GM21825 (cell line): ENCODE measurements around the gene AUTS2.

ENCODE experiments used
- ATAC-seq: cut with Tn5 transposase; IDR thresholded peaks from one replicate; pipeline ENCODE4 v1.9.1; 2021; ENCODE audit warnings: mild to moderate bottlenecking, moderate library complexity; ENCODE audit not compliant: unreplicated experiment

AUTS2 gene

DNA sequence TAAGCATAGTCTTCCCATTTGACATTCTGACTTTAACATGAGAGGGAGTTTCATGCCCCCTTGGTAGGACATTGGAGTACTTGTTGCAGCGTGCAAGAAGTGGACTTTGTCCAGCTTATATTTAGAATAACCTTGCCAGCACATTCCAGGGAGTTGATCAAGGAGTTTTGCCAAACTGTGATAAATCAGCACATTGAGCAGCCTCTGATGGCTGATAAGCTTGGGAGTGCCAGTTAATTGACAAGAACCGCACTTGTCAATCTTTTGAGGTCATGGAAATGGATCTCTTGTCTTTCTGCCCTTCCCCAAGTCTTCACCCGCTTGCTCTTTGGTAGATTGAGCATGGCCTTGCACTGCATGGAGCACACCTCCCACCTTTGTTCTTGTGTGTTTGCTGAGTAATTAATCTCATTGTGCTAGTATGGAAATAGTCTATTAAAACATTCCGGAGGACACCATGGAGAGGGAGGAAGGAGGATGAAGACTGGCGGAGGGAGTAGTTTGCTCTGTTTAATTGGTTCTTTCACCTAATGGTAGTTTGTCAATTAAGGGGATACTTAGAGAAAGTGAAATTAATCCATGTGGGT is 865.2 kb downstream of the AUTS2 start:
- no peak for ATAC-seq

DNA sequence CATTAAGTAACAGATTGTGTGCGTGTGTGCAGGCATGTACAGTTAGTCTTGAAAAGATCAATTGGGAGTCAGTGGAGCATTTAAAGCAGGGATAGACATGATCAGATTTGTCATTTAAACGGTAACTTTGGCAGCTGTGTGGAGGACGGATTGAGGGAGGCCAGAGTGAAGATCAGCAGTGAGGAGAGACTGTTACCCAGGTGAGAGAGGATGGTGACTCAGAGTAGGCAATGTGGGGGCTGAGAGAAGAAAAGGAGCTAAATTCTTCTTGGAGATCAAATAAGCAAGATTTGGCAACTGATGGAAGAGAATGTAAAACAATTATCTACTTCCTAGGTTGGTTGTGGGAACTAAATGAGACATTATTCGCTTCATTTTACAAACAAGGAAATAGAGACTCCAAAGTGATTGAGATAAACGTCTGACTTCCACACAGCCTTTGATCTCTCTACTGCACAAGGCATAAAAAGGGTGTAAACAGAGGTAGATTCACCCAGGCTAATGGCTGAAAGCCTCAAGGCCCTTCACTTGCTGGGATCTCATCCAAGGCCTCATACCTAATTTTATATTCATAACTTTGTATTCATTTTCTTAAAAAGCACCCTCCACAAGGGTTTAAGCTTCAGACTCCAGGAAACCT is 868.6 kb downstream of the AUTS2 start:
- ATAC-seq, result no peak

DNA sequence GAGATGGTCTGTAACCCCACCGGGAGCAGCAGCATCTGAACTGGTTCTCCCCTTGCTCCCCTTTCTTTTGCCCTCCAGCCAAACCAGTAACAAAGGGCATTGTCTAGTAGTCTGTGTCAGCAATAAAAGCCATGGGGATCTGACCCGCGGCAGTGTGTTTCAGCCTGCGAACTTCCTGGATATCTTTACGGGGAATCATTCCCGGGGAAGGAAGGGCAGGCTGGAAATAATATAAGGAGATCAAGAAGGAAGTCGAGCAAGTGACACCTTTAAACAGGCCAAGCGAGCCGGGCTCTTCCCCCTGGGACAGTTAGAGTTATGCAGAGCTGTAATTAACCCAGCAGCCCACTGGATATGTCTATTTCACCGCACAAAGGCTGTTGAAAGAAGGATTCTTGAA is 872.5 kb downstream of the AUTS2 start:
- ATAC-seq, result no peak

DNA sequence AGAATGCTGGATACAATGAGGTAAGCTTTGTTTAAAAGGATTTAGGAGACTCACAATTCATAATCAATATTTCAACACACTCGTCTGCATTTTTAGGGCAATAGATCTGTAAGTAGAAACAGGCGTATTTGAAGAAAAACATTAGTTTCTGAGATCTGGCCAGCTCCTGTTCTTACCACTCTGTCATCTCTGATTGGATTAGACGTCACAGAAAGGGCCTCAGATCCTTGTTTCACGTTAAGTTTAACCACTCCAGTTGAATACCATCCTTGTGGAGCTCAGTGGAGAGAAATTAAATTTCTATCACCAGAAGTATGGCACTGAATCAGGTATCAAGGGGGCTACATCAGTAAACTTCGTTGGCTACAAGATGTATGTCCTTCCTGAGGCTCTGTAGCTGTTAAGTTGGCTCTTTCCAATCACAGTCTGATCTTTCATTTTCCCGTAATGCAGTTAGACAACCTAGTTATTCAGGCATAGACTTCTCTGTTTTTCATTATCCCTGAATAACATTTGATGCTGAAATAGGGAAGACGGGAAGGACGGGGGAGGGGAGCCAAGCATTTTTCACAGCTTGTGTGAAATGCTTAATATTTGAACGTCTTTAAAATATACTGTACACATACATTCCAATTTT is 874.4 kb downstream of the AUTS2 start:
- ATAC-seq, result no peak

DNA sequence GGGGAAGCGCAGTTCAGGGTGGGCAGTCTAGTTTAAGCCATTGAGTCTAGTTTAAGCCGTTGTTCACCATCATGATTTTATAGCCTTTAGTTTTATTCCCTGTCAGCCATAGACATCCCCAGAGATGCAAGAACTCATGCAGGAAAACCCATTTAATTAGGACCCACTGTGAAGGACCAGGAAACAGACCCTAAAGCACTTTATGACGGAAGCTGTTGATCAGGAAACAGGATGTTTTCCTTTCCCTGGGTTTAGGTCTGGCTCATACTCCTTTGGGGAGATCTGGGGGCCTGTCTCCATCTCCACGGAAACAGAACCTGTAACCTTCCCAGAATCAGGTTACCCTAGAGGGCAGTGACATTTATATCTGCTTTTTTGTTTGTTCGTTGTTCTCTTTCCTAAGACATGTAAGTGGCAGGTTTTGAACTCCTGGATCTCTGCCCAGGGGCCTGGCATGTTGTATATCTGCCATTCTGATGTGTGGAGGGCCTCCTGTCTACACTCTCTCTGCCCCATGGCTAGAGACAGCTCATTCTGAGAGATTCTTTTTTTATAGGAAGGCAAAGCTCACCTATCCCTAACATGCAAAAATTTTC is 876.5 kb downstream of the AUTS2 start:
- no peak for ATAC-seq

DNA sequence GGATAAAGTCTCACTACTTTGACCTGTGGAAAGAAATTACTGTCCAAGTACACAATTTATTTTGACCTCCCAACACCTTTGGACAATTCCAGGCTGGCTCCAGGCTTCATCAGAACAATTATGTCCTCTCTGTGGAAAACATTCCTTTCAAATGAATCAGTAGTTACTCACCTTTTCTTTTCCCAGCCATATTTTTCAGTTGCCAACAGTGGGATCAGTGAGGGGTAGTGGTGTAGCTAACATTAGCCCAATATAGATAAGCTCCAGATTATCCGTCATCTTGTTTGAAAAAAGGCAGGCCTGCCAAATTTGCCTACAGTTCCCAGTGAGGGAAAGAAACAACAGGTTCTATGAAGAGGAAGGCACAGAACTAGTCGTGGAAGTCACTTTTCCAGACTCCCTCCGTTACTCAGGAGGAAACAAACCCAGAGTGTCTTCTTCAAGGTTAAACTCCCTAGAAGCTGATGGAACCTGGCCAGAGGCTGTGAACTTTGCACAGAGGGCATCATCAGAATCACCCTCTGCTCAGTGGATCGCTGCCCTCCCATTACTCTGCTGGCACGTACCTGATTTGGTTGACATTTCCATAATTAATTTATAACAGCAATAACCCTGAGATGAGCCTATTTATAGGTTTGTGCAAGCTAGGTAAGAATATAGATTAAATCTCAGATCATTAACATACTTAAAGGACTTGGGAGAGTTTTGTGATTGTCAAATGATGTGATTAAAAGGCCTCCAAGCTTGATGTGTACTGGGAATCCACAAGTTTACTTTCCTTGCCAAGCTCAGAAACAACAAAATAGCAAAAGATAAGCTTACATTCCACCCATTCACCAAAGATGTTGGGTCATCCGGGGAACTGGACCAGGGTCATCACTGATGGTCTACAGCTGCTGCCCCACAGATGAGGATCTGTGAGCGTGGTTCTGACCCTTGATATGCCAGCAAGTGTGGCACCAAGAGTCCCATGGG is 879.0 kb downstream of the AUTS2 start:
- no peak for ATAC-seq

DNA sequence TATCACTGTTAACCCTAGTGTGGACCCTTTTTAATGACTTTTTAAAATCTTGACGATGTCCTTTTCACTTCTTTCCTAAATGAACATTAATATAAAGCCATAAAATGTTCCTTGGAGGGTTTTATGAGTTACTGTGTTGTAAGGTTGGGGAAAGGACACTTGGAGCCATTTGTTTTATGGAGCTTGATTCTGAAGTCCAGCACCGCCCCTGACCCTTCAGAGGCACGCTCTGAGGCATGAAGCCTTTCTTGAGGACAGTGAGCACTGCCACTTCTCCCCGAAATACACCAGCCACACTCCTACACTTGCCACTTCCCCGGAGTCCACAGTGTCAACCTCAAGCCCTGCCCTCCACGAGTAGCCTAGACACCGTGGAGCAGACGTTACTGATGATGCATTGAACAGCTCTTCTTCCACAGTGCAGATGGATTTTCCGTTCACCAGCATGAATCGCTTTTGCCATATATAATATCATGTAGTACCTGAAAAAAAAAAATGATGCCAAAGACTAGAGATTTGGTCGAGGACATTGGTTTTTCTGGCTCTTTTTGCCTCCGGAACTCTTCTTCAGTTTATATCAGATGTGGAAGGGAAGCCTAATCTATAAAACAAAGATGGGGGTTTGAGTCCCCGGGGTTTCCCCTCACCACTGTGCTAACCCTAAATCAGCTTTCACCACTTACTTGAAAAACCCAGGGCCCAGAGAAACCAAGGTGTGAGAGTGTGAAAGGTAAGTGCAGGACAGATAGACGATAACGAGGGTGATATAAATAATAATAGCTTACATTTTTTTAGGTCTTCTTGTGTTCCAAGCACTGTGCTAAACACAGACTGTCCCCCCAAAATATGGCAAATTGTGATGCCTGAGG is 881.1 kb downstream of the AUTS2 start:
- ATAC-seq, result no peak

DNA sequence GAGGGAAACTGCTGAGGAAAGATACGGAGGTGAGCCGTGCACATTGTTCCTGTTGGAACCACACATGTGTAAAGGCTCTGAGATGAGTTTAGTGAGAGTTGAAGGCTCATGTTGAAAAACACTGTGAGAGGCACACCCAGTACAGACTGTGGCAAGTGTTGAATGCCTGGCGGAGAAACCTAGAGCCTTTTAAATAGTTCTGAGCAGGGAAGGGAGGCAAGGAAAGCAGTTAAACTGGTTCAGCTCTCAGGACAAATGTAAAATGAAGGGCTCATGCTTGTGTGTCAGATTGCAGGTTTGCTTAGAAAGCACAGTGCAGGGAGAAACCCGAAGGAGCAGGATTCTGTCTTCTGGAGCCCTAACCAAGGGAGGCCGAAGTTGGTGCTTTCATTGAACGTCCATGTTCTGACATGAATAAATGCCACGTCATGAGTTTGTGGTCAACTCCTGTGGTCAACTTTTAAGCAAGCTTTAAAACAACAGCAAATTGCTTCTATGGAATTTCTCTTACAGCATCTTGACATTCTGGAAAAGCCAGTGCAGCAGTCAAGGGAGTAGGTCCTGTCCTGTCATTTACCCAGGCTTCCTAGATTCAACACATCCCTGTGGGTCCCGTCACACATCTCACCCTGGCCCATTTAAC is 882.8 kb downstream of the AUTS2 start:
- no peak for ATAC-seq

DNA sequence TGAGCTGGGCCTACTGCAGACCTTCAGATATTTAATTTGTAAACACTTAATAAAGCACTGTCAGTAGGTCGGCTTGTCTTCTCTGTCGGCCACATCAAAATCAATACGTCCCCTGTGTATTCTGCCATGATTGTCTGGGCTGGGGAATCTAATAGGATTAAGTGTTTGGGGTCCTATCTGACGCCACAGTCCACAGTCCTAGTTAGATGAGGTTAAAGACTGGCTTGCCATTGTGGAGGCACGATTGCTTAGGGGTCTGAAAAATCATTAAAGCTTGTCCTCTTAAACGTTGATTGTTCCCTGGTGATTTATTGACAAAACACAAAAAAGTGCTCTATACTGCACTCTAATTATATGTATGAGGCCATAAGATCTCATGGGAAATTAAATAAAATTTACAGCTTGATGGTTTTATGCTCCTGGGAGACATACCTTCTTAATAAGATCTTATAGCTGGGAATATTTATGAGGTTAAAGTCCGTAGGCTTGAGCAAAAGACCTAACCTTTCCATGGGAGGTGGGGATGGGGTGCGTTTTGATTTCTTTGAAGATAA is 883.4 kb downstream of the AUTS2 start:
- no peak for ATAC-seq

DNA sequence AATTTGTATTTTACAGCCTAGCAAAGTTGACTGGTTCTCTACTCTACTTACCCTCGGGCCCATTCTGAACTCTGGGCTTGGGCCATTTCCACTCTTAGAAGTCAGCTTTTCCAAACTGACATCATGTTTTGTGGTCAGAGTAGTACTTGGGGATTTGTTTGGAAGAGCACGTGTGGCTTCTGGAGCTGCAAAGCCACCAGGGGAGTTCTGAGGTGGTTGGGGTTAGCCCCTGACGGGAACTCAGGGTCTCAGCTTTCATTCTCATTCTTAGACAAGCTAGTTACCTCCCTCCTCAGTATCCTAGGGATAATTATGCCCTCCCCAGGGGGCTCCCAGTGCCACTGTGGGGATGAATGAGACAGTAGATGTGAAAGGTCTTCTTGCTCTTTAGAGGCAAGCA is 886.0 kb downstream of the AUTS2 start:
- ATAC-seq, result no peak

DNA sequence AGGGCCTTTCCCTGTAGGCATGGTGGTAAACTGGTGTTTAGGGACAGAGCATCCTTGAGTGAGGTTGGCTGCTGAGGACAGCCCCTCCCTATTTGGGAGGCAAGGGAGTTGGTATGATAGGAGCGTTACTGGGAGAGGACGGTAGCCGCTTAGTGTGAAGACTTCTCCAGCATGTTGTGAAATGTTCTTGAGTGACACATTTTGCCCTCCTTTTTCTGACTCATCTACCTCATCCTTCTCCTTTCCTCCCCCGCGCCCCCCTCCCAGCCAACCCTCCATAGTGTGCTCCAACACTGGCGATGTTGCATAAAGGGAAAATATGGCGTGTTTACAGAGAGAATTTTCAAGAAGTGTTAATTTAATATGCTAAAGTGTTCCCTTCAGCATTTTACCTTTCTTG is 888.7 kb downstream of the AUTS2 start:
- no peak for ATAC-seq

DNA sequence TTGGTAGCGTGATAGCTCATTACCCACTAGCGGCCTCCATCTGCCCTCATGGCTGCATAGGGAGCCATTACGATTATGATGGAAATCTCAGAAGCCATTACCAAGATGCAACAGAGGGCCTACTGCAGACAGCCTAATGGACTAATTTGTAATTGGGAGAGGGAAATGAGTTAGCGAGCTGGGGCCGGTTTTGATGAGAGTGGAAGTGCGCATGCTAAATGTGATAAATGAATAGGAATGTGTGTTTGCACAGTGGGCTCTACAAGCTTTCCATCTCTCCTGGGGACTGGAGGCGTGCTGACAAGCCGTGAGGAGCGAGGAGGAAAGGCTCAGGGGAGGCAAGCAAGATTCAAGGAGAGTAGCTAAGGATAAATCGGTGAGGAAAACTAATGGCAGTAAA is 889.2 kb downstream of the AUTS2 start:
- no peak for ATAC-seq

DNA sequence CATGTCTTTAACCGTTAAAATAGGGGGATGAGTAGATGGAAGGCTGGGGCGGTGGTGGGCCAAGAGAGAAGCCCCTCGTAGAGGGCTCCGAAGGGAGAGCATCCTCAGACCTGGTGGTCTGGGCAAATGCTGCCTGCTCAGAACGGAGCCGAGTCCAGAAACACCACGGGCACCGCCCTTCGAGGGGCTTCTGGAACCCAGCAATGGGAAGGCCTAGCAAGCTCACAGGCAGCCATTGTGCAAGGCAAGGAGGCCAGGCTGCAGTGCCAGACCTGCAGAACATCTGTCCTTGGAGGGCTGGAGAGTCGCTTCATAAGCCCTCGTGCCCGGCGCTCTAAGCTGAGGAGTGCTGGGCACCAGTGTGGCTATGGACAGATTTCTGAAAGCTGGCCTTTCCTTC is 889.6 kb downstream of the AUTS2 start:
- no peak for ATAC-seq

DNA sequence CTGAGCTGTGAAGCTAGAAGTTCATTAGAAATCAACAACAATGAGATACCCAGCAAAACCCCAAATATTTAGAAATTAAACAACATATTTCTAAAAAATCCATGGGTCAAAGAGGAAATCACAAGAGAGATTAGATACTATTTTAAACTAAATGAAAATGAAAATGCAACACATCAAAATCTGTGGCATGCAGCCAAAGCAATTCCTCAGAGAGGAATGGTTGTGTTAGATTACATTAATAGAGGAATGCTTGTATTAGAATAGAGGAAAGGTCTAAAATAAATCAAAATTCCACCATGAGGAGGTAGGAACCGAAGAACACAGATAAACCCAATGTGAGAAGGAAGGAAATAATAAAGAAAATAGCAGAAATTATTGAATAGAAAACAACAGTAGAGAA is 891.5 kb downstream of the AUTS2 start:
- ATAC-seq, result no peak

DNA sequence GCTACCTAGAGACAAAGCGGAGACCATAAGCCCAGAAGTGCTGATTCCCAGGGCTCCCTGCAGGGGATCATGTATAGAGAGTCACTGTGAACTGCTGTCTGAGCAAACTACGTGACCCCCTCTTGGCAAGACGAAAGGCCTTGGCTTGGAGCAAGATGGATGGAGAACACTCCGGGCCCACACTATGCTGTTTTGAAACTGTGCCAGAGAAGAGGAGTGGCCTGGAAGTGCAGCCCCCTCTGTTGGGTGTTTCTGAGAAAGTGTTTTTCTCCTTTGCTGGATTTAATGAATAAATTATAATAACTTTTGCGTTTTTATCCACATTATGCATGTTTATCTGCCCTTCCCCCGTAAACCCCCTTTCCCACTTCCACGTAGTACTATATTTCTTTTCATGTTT is 894.4 kb downstream of the AUTS2 start:
- ATAC-seq, result no peak

DNA sequence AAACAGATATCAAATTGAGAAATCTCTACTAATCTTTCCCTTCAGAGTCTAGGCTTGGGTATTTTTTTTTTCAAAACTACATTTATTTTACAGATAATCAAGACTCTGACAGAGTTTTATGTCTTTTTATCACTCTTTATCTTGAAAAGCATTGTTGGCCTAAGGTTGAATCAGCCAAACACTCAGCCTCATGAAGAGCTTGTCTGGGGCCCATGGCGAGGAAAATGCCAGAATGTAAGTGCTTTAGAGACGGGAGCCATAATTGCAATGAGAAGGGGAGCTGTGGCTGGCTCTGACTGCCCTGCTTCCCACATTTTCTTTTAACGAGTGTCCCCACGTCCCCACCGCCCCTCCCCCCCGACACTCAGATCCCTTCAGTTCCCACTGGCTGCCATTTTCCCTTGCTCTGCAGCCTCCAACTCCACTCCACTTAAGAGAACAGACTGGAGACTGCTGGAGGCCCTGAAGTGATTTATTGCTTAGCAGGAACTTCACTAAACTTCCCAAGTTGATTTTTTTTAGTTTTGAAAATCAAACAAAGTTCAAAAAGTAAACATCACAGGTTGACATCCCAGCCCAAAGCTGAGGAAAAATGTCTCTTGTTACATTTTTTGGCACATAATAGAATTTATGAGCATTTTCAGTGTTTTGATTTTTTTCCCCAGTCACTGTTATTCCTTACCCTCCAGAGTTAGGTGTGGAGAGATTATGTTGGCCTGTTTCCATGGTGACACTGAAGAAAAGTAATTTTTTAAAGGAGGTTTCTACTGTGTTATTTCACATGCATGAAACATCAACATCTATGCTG is 896.2 kb downstream of the AUTS2 start:
- ATAC-seq, result no peak

DNA sequence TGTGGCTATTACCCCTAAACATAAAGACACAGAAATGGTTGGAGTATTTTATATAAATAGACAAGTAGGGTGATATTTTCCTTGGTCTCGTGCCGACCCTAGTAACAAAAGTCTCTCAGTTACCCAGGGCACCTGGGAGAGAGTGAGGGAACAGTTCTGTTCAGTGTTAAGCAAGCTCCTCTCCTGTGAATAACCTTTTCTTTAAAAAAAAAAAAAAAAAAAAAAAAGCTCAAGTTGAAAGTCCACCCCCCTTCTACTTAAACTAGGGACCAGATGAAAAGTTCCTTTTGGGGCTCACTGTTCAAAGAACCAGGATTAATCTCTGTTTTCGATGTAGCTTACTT is 896.7 kb downstream of the AUTS2 start:
- ATAC-seq, result no peak

DNA sequence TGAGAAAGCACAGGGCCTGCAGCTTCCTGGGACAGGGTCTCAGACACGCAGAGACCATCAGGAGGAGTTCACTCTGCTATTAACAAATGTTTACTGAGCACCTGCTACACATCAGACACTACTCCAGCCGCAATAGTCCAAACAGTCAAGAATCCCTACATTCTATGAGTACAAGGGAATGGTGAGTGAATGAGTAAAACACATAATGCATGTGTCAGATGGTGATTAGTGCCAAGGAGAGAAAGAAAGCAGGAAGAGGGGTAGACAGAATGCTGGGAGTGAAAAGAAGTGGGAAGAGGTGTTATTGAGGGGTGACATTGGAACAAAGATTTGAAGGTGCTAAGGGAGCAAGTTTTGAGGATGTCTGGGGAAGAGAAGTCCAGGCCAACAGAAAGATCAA is 899.5 kb downstream of the AUTS2 start:
- no peak for ATAC-seq
